T-helper 9 cell (primary cell): ENCODE measurements around the gene VIPR1.
A peak's percentile ranks its signal among the peaks of the same experiment; 100 is the strongest.
"Not testable (repeated sequence)": the region's sequence is repeated elsewhere in the genome, so short reads cannot be mapped to it uniquely, and the experiment has no call there.

Source experiments
- DNase-seq: peaks from one replicate; pipeline ENCODE4 v3.0.0-alpha.2; 2020

Gene VIPR1

DNA sequence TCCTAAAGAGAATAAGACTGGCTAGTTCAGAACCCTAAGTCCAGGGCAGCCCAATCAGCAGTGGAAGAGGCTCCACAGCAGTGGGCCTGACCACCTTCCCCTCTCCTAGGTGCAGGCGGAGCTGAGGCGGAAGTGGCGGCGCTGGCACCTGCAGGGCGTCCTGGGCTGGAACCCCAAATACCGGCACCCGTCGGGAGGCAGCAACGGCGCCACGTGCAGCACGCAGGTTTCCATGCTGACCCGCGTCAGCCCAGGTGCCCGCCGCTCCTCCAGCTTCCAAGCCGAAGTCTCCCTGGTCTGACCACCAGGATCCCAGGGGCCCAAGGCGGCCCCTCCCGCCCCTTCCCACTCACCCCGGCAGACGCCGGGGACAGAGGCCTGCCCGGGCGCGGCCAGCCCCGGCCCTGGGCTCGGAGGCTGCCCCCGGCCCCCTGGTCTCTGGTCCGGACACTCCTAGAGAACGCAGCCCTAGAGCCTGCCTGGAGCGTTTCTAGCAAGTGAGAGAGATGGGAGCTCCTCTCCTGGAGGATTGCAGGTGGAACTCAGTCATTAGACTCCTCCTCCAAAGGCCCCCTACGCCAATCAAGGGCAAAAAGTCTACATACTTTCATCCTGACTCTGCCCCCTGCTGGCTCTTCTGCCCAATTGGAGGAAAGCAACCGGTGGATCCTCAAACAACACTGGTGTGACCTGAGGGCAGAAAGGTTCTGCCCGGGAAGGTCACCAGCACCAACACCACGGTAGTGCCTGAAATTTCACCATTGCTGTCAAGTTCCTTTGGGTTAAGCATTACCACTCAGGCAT, 33.7 kb downstream of the VIPR1 start:
- peak; percentile 23 for DNase-seq

DNA sequence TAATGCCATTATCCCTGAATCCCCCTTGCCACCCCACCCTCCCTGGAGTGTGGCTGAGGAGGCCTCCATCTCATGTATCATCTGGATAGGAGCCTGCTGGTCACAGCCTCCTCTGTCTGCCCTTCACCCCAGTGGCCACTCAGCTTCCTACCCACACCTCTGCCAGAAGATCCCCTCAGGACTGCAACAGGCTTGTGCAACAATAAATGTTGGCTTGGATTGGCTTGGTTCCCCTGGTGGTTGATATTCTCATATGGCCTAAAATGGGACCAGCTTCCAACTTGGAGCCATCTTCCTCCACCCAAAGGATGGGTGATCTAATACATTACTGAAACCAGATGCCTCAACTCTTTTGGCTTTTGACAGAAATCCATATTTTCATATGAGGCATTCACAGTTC, 34.9 kb downstream of the VIPR1 start:
- no peak for DNase-seq

DNA sequence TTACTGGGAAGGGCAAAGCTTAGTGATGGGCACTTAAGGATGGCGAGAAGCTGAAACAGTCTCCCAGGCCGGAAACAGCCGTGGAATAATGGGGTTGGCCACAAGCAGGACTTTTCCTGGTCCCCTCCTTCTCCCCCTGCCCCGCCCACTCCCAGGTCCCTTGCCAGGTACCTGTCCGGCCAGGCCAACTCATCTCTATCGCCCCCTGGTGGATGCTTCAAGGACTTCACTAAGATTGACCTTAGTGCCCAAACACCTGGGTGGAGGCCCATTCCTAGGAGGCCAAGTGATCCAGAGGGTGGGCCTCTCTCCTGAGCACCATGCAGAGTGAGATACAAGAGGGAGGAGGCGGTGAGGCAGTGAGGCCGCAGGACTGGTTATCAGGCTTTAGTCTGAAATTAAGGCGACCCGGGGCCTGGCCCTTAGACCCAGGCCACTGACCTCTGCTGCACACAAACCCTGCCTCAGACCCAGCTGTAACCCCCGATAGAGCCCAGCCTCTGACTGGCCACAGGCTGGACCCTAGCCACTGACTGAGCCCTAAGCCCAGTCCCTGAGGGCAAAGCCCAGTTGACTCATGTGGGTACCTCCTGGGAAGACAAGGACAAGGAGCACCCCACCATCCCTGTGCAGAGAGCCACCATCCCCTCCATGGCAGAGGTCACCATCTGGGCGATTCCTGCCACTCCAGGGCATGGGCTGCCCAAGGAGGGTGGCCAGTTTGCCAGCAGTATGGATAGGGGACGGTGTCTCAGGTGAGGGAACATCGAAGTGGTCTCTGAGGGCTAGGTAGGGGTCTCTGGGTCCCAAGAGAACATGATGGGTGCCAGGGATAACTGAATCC, 37.6 kb downstream of the VIPR1 start:
- DNase-seq = peak; percentile 71

DNA sequence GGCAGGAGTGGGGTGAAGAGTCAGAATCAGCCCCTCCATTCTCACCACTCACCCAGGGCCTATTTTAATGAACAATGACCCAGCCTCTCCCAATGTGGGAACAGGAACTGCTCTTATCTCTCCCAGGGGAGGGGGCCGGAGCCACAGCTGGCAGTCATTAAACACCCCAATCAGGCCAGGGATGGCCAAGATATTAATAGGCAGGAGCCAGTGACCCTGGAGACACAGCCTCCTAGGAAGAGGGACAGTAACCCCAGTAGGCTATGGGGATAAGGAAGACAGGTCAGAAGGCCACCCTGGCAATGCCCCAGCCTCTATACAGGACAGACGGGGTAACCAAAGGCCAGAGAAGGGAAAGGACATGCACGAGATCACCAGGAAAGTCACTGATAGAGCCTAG, 38.6 kb downstream of the VIPR1 start:
- no peak for DNase-seq

DNA sequence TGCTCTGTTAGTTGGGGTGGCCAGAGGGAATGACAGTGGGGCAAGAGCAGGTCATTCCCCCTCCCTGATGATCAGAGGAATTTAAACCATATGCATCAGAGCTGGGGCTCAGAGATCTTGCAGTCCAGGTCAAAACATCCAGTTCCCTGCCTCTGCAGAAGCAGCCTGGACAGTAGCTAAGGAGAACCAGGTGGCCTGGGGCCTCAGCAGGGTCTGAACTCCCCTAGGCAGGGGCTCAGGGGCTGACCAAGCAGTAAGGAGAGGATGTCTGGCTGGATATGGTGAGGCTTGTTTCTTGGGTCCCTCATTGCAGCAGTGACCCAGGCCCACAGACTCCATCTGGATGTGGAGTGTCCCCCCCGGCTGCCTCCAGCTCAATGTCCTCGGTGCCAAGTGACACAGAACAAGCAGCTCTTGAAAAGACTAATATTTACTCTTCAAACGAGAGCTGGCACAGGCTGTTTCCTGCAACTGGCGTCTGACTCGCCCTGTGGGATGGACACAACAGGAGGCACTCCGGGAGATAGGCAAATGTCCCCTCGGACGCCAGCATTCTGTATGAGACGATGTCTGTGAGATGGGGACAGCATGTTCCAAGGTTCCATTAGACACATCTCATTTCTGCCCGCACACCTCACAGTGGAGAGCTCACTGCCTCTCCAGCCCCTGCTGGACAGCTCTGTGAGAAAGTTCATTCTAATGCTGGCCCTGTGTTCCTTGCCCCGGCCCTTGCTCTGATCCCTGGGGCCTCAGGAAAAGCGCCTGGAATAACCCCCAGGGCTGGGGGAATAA, 42.2 kb downstream of the VIPR1 start:
- no peak for DNase-seq

DNA sequence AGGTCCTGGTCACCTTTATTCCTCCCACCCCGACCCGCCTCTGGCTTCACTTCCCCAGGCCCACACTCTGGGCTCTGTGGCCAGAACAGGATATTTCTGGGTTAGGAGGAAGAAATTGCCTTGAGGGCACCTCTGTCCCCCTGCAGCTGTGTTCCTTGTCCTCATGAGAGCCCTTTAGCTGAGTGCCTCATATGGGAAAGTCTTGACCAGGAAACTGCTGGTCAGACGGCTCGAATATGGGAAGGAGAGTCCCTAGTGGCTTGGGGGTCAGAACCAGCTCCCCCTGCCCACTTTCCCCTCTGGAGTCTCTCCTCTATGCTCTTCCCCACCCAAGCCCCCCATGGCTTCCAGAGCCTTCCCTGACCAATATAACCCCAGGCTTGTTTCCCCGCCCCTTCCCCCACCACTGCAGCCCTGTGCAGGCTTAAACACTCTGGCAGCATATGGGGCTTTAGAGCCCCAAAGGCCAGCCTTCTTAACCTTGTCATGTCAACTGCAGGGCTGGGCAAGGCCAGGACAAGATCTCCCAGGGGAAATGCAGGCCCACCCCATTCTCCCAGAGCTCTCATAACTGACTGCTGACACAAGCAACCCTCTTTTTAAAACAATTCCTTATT, 42.9 kb downstream of the VIPR1 start:
- no peak for DNase-seq

DNA sequence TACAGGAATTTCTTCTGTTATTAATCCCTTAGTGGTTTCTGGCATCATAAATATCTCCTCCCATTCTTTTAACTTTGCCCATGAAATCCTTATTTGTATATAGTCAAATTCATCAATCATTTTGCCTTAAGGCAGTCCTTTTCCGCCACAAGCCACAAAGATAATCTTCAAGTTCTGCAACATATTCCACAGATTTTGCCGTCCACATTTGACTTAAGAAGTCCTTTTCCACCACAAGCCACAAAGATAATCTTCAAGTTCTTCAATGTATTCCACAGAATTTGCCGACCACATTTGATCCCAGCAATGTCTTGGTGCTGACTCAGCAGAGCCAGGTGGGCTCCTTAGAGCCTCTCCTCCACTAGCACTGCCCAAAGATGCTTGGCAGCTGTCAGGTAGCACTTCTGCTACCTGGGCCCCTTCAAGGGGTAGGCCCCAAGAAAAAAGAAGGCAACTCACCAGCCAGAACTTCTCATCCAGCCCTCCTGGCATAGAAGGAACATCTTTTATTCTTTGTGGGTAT, 44.3 kb downstream of the VIPR1 start:
- DNase-seq = no peak

DNA sequence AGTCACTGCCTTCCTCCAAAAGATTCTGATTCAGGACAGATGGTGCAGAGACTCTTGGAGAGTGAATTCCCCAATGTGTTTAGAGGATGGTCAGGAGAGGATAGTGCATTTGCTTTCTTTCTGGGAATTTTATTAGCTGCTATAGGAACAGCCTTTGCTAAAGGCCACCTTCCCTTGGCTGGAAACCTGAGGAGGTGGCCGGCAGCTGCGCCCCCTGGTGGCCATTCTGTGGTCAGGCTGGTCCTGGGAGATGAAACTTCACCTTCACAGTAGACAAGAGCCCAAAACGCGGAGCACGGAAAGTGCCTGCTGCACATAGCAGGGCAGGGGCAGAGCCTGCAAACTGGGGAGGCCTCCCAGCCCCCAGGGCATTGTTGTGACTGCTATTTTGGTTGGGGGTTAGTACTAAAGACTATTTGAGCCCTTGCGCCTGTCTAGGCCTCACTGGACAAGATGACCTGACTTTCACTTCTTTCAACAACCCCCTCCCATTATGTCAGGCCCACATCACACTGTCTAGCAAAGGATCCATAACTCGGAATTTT, 45.0 kb downstream of the VIPR1 start:
- DNase-seq = peak; percentile 66

DNA sequence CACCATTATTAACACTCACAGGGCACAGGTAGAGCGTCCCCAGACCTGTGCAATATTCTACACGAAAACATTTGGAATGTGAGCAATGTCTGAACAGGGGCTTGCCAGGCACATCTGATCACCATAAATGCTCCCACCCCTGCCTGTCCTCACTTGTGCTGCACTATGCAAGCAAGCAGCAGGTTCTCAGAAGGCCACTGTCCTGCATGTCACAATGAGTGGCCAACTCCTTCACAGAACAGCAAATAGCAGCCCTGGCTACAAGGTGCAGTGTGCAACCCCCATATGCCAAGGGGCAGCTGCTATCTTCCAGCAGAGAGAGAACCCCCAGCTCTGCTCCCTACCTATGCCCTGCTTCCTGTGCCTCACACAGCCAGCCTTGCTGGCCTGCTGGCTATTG, 46.7 kb downstream of the VIPR1 start:
- DNase-seq = no peak

DNA sequence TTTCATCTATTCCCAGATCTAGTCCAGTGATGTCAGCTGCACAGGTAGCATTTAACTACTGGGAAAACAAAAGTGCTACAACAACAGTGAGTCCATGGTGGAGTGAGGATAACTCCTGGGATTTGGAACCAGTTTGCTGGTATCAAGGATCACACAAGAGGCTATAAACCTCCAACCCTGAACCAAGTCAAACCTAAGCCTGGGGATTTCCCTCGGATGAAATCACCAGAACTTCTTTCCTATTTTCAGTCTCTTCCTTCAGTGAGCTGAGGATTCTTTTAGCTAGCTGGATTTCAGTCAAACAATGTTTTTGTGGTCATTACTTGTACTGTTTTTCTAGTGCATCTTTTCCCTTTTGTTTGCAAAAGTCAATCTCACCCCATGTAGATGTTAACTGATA, 47.8 kb downstream of the VIPR1 start:
- no peak for DNase-seq

DNA sequence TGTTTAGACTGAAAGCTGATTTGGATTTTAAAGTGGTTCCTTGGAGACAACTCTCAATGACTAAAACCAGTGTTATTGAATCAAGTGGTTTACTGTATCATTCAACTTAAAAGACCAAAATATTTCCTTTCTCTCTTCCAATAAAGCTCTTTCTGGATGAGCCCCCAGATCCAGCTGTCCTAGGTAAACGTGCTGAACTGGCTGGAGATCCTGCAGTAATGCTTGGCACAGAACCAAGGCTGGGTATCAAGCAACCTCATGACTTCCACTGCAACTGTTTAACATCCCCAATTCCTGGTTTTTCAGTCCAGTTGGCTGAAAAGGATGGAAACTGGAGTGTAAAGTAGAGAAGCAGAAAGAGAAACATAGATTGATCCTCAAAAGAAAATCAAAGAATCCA, 50.4 kb downstream of the VIPR1 start:
- DNase-seq = no peak

DNA sequence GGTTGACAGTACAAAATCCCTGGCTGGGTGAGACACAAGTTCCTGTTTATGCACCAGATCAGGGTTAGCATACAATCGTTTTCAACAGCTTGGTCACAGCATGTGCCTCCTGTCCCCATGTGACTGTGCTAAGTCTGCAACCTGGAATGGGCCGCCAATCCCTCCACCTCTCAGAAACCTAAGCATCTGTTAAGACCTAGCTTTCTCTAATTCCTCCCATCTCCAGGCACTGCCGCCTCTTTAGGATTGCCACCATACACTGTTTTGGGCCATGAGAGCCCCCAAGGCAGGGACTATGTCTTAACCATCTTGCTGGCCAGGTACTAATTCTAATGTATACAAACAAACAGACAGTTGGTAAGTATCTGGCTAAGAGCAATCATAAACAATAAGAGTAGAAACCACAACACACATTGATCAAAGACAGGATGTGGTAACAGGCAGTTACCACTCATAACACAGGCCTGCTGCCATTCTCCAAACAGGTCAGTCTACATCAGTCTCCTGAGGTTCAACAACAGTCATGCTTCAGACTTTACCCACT, 53.7 kb downstream of the VIPR1 start:
- peak; percentile 33 for DNase-seq

DNA sequence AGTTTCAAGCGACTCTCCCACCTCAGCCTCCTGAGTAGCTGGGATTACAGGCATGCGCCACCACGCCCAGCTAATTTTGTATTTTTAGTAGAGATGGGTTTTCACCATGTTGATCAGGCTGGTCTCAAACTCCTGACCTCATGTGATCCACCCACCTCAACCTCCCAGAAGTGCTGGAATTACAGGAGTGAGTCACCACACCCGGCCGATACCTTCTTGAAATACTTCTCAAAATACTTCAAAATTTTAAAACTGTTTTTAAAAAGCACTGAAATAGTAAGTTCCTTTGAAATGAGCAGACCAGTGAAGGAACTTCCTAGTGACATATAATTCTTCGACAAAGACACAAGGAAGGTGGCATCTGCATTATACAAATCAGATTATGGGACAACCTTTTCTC, 54.4 kb downstream of the VIPR1 start:
- DNase-seq = not testable (repeated sequence)

DNA sequence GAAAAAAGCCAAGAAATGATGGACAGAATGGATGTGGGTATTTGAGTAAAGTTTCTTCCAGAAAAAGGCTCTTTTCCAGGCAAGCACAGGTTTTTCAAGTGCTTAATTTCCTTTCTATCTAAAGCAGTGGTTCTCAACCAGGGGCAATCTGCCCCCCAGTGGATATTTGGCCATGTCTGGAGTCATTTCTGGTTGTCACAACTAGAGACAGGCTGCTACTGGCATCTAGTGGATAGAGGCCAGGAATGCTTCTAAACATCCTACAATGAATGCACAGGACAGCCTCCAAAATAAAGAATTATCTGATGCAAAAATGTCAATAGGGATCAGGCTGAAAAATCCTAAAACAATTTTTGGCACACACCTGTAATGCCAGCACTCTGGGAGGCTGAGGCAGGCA, 55.4 kb downstream of the VIPR1 start:
- no peak for DNase-seq

DNA sequence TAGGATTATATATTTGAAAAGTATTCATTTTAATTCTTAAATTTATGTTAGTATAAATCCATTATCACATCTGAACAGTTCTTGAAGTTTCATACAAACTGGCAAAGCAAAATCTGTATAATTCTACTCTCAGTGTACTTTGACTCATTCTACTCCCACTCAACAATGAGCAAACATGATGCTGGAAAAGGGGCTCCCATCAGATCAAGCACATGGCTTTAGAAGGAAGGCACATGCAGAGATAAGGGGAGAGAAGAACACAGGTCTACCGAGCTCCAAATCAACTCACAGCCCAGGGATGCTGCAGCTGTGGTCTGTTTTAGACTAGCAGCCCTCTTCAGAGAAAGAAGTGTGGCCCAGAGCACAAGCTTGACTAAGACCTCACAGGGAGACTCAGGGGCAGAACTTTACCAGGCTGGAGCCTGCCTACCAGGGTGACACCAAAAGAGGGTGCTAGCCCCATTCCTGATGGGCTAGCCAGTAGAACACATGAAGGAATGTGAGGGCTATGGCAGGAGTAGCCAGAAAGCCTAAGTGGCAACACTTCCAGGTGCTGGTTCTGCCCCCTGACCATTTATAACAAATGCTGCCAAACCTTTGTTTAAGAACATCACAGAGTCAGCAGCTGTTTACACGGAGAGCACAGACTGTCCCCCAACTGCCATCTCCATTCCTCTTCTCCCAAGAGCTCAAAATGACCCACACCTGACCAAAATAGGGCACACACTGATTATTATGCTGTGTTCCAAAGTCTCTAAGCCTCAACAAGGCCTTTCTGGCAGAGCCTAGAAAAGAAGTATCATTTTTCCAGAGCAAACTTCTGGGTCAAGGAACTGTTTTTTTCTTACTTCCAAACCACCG, 59.8 kb downstream of the VIPR1 start:
- DNase-seq = no peak

DNA sequence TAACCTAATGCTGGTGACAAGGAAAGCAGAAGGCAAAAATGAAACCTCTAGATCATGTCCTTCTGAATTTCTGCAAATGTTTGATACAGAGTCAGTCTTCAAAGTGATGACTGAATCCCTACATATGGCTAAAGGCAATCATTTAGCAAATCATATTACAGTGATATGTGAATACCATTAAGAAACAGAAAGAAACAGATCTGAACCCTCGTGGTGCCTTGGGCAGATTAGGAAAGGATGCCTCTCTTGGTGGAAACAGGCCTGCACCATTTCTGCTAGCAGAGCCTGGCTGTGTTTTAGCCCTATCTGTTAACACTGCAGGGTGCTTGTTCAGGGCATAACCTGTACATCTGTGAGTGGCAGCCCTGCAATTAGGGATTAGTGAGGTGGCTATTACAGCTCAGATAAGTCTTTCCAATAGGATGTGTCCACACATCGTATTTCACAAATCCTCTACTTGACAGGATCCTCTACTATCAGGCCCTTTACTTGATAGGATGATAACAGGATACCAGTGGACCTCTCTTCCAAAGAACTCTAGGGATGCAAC, 67.2 kb downstream of the VIPR1 start:
- DNase-seq = no peak

DNA sequence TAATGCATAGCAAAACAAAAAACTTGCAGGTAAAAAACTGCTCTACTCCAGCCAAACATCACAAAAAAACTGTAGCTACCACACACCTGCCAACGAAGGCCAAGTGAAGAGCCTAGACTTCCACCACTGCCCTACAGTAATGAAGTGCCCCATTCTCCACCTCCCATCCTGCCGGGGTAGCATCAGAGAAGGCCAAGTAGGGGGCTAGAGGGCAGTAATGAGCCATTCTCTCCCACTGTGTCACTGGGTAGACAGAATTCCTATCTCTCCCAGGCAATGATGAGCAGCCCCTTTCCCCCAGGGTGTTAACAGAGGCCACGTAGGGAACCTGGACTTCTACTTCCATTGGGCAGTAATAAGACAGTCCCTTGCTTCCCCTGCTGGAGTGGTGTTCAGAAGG, 69.8 kb downstream of the VIPR1 start:
- DNase-seq = no peak

DNA sequence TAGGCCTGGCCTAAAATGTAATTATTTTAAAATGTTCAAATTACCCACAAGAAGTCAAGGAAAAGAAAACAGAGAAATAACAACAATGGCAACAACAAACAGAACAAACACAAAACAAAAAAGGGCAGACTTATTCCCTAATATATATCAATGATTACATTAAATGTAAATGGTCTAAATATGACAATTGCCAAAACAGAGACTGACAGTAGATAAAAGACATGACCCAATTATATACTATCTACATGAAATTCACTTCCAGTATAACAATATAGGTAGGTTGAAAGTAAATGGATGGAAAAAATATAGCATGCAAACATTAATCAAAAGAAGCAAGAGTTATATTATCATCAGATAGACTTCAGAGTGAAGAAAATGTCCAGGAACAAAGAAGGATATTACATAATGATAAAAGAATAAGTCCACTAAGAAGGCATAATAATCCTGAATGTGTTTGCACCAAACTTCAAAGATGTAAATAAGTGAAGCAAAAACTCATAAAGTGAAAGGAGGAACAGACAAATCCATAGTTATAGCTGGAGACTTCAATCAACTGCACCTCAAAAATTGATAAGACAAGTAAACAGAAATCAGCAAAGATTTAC, 72.8 kb downstream of the VIPR1 start:
- no peak for DNase-seq

DNA sequence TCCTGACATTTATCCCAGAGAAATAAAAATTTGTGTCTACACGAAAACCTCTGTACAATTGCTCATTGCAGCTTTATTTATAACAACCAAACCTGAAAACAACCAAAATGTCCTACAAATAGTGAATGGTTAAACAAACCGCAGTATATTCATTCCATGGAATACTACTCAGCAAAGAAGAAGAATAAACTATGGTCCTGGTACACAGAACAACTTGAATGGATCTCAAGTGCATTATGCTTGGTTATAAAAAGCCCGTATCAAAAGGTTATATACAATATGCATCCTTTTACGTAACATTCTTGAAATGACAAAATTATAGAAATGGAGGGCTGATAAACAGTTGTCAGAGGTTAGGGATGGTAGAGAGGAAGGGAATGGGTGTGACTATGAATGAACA, 75.6 kb downstream of the VIPR1 start:
- no peak for DNase-seq

DNA sequence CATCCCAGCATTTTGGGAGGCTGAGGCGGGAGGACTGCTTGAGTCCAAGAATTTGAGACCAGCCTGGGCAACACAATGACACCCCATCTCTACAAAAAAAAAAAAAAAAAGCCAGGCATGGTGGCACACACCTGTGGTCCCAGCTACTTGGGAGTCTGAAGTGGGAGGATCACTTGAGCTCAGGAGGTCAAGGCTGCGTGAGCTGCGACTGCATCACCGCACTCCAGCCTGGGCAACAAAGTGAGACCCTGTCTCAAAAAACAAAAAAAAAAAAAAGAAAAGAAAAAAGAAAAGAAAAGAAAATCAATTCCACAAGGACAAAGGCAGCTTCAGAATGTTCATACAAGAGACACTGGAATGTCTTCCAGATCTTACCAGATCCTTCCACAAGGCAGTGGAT, 76.9 kb downstream of the VIPR1 start:
- DNase-seq = not testable (repeated sequence)
